ENCODE measurements around the gene ATP5F1E.
"Not testable (repeated sequence)": the region's sequence is repeated elsewhere in the genome, so short reads cannot be mapped to it uniquely, and the experiment has no call there.

Gene ATP5F1E

GRCh38 chr20:59018817-59019216 is 13.3 kb downstream of the ATP5F1E start:
- no peak for DNase-seq

GRCh38 chr20:59017493-59018231 is 14.5 kb downstream of the ATP5F1E start:
- DNase-seq: no peak

- DNase-seq: no peak
Measured at GRCh38 chr20:59016795-59017492, 15.2 kb downstream of the ATP5F1E start.

- DNase-seq: no peak
Measured at GRCh38 chr20:59015812-59016711, 16.1 kb downstream of the ATP5F1E start.

GRCh38 chr20:59015411-59015810 is 16.7 kb downstream of the ATP5F1E start:
- no peak for DNase-seq

- DNase-seq: no peak
Measured at GRCh38 chr20:59014680-59015389, 17.3 kb downstream of the ATP5F1E start.

- no peak for DNase-seq
Measured at GRCh38 chr20:59013959-59014608, 18.1 kb downstream of the ATP5F1E start.

GRCh38 chr20:59013031-59013951 is 18.8 kb downstream of the ATP5F1E start:
- no peak for DNase-seq

- DNase-seq: not testable (repeated sequence)
Measured at GRCh38 chr20:59011874-59012157, 20.3 kb downstream of the ATP5F1E start.

- peak; percentile 68 for DNase-seq
Measured at GRCh38 chr20:59010995-59011873, 20.9 kb downstream of the ATP5F1E start.

- no peak for DNase-seq
Measured at GRCh38 chr20:59010321-59010994, 21.7 kb downstream of the ATP5F1E start.

GRCh38 chr20:59008715-59009336 is 23.3 kb downstream of the ATP5F1E start:
- DNase-seq: no peak

- no peak for DNase-seq
Measured at GRCh38 chr20:59007665-59008511, 24.2 kb downstream of the ATP5F1E start.

GRCh38 chr20:59006864-59007664 is 25.1 kb downstream of the ATP5F1E start, which contains the start of gene CTSZ:
CTSZ (minus strand) TSS chr20:59007254; CDS start chr20:59007128, 126 bp downstream.
- DNase-seq: peak; percentile 47

- peak; percentile 45 for DNase-seq
Measured at GRCh38 chr20:59006167-59006863, 25.8 kb downstream of the ATP5F1E start.

- DNase-seq: no peak
Measured at GRCh38 chr20:59005523-59006166, 26.5 kb downstream of the ATP5F1E start.
